ENCODE data around the gene TMEM72. TPM values are rescaled to one million over a fixed set of nuclear protein-coding genes. Genes with fewer than 3 reads are reported as not detected.

Gene TMEM72
- total and polyA plus RNA-seq, 2 donors (not counting 1 experiment from before 2014, with no cell fraction given) = not detected

DNA sequence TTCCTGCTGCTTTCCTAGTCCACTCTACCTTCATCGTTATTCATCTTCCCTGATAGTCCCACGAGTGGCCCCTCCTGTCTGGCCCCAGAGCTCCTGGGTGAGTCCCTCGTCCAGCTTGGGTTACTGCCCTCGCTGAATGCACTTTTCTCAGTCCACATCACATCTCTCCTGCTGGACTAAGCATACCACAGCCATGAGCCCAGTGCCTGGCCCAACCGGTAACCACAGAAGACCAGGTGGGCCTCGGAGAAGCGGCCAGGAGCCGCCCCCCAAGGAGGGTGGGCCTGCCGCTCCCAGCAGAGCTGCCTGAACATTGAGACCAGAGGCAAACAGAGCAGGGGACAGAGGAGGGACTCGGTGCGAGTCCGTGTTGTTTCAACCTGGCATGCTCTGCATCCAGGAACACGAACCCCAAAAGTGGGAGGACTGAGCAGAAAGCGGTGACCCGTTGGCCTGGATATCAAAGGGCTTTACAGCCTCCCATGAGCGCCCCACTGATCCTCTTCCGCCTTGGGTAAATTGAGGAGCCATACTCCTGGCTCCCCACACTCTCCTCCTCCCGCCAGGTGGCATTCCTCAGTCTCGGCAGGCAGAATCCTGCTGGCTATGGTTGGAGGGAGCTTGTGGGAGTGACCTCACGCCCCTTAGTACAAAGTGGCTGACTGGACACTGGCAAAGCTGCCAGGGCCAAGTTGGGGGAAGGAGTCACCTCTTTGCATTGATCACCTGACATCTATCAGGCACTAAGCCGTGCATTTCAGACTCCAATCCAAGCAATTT lies 13.3 kb downstream of the TMEM72 start:
- TF ChIP-seq EZH2 (IDR thresholded peaks at IDR 0.05; ENCODE audit: borderline replicate concordance, insufficient read depth, low read depth, low read length, poor library complexity, severe bottlenecking) (no peak), CTCF (IDR thresholded peaks at IDR 0.05) (no peak)
- Histone ChIP-seq H3K4me1 (ENCODE audit: control insufficient read depth in 2 of 2, insufficient read depth in 2 of 2, low read length in 2 of 2) (no peaks in the 10 kb centered on the region), H3K27ac (ENCODE audit: low read length in 2 of 2) (no peak overlapping the region), H4K20me1 (ENCODE audit: control insufficient read depth, insufficient read depth, low read length, poor library complexity, severe bottlenecking) (no peaks in the 10 kb centered on the region), H3K27me3 (replicated peaks in 1 of 4; ENCODE audit: control extremely low read depth in 1 of 4, control insufficient read depth in 3 of 4, insufficient read depth in 4 of 4, low read length in 3 of 4) (no peaks in the 10 kb centered on the region), H3K36me3 (replicated peaks in 1 of 2; ENCODE audit: control extremely low read depth in 1 of 2, control insufficient read depth in 1 of 2, extremely low read depth in 1 of 2, insufficient read depth in 2 of 2, low read length in 1 of 2) (no peaks in the 10 kb centered on the region), H2AFZ (ENCODE audit: insufficient read depth, low read depth, low read length, poor library complexity, severe bottlenecking) (no peak overlapping the region), H3K9me3 (ENCODE audit: control extremely low read depth in 1 of 3, control insufficient read depth in 2 of 3, insufficient read depth in 1 of 3, low read length in 2 of 3) (no peaks in the 10 kb centered on the region), H3K4me3 (ENCODE audit: control extremely low read depth in 1 of 5, extremely low read depth in 1 of 5, insufficient read depth in 1 of 5, low read depth in 2 of 5, low read length in 4 of 5) (no peak overlapping the region), H3K79me2 (ENCODE audit: control insufficient read depth, insufficient read depth, low read length) (no peaks in the 10 kb centered on the region), H3K4me2 (replicated peaks; ENCODE audit: low read depth, low read length, poor library complexity, severe bottlenecking) (no peak overlapping the region), H3K9ac (ENCODE audit: low read length) (no peak overlapping the region)
- 85% methylated on average over 13 of the region's 21 CpGs for WGBS (ENCODE audit: insufficient coverage)
- intact Hi-C loops (cut with micrococcal nuclease) = no loop called here
- POLR2A ChIA-PET = no interaction called here
- Mint-ChIP-seq H3K4me1 (no peaks in the 10 kb centered on the region), H3K9me3 (ENCODE audit: insufficient read depth) (no peaks in the 10 kb centered on the region), H3K27me3 (peaks cover 6% of the 10 kb centered on the region), H3K27ac (no peak overlapping the region), H3K4me3 (no peak overlapping the region)
- DNase-seq (no peak), ATAC-seq (ENCODE audit: low read depth) (no peak)
- CTCF ChIA-PET = no interaction called here

GRCh38 chr10:44925224-44925623 lies 14.1 kb downstream of the TMEM72 start:
- ATAC-seq (ENCODE audit: low read depth) = no peak

More at GRCh38 chr10:44925224-44925623, 14.1 kb downstream of the TMEM72 start:
- DNase-seq = no peak
- Mint-ChIP-seq H3K9me3 (ENCODE audit: insufficient read depth) (no peaks in the 10 kb centered on the region), H3K27ac (no peak overlapping the region), H3K4me3 (no peak overlapping the region), H3K27me3 (no peaks in the 10 kb centered on the region), H3K4me1 (no peaks in the 10 kb centered on the region)
- Histone ChIP-seq H4K20me1 (ENCODE audit: control insufficient read depth, insufficient read depth, low read length, poor library complexity, severe bottlenecking) (no peaks in the 10 kb centered on the region), H3K9me3 (ENCODE audit: control extremely low read depth in 1 of 3, control insufficient read depth in 2 of 3, insufficient read depth in 1 of 3, low read length in 2 of 3) (no peaks in the 10 kb centered on the region), H3K27me3 (replicated peaks in 1 of 4; ENCODE audit: control extremely low read depth in 1 of 4, control insufficient read depth in 3 of 4, insufficient read depth in 4 of 4, low read length in 3 of 4) (no peaks in the 10 kb centered on the region), H3K4me1 (ENCODE audit: control insufficient read depth in 2 of 2, insufficient read depth in 2 of 2, low read length in 2 of 2) (no peaks in the 10 kb centered on the region), H3K27ac (ENCODE audit: low read length in 2 of 2) (no peak overlapping the region), H2AFZ (ENCODE audit: insufficient read depth, low read depth, low read length, poor library complexity, severe bottlenecking) (no peak overlapping the region), H3K9ac (ENCODE audit: low read length) (no peak overlapping the region), H3K4me2 (replicated peaks; ENCODE audit: low read depth, low read length, poor library complexity, severe bottlenecking) (no peak overlapping the region), H3K79me2 (ENCODE audit: control insufficient read depth, insufficient read depth, low read length) (no peaks in the 10 kb centered on the region), H3K36me3 (replicated peaks in 1 of 2; ENCODE audit: control extremely low read depth in 1 of 2, control insufficient read depth in 1 of 2, extremely low read depth in 1 of 2, insufficient read depth in 2 of 2, low read length in 1 of 2) (no peaks in the 10 kb centered on the region), H3K4me3 (ENCODE audit: control extremely low read depth in 1 of 5, extremely low read depth in 1 of 5, insufficient read depth in 1 of 5, low read depth in 2 of 5, low read length in 4 of 5) (no peak overlapping the region)
- 55% methylated on average over 7 of the region's 7 CpGs for WGBS (ENCODE audit: insufficient coverage)
- ChIA-PET CTCF (no interaction called here), POLR2A (no interaction called here)
- no peak for TF ChIP-seq CTCF (IDR thresholded peaks at IDR 0.05)
- TF ChIP-seq EZH2 (IDR thresholded peaks at IDR 0.05; ENCODE audit: borderline replicate concordance, insufficient read depth, low read depth, low read length, poor library complexity, severe bottlenecking) = no peak
- intact Hi-C loops (cut with micrococcal nuclease) = no loop called here

Data from B cell (primary cell).